SK-N-SH (cell line): ENCODE results near the gene CFAP69. TPM values are rescaled to one million over a fixed set of nuclear protein-coding genes. Genes with fewer than 3 reads are reported as not detected.

Experiments
- CTCF ChIA-PET: fragments of 300-600, 350-600 bp; formaldehyde crosslinking; extraction: SDS; loops from one replicate; lab custom pipeline; 2021; lab: Yijun Ruan, JAX
- POLR2A ChIA-PET: fragments of 350-600 bp; sonication (Branson Sonifier 250); formaldehyde crosslinking; extraction: SDS; loops from one replicate; lab custom pipeline; 2020; ENCODE audit warnings: antibody characterized with exemption, inconsistent platforms; lab: Yijun Ruan, JAX
- DNase-seq: peaks from one replicate; pipeline ENCODE4 v3.0.0; 2012
- H2AFZ ChIP-seq: fragments of 200-600 bp; sonication (generic); 2 replicates; pipeline ENCODE4 v1.8.1; 2016; ENCODE audit warnings: antibody characterized with exemption, mild to moderate bottlenecking, low read depth
- H3F3A ChIP-seq: fragments of 200-600 bp; sonication (generic); replicated peaks from 2 replicates; pipeline ENCODE3; 2016; ENCODE audit warnings: antibody characterized with exemption, mild to moderate bottlenecking; ENCODE audit not compliant: insufficient read depth
- H3K27ac ChIP-seq, 2 experiments: fragments of 200-500 bp in 1 of 2; fragments of 200-600 bp in 1 of 2; sonication (Bioruptor generic) in 1 of 2; sonication (generic), shearing (Covaris generic) in 1 of 2; 2 replicates each; pipeline versions ENCODE4 v1.5.1 to v1.6.1; 2014 to 2016; ENCODE audit warnings: low read depth in 2 of 2, inconsistent platforms in 1 of 2, low read length in 1 of 2, mild to moderate bottlenecking in 1 of 2, mixed read lengths in 1 of 2
- H3K27me3 ChIP-seq: fragments of 200-600 bp; sonication (generic), shearing (Covaris generic); 2 replicates; pipeline ENCODE4 v1.6.1; 2016; ENCODE audit warnings: mixed run types; ENCODE audit not compliant: insufficient read depth
- H3K36me3 ChIP-seq, 2 experiments: fragments of 200-500 bp in 1 of 2; fragments of 200-600 bp in 1 of 2; sonication (Bioruptor generic) in 1 of 2; sonication (generic) in 1 of 2; replicated peaks in 1 of 2; 2 replicates each; pipeline versions ENCODE3 to v1.5.1; 2014 to 2016; ENCODE audit warnings: low read length in 1 of 2, mild to moderate bottlenecking in 1 of 2; ENCODE audit not compliant: insufficient read depth in 2 of 2, control insufficient read depth in 1 of 2
- H3K4me1 ChIP-seq, 2 experiments: fragments of 200-500 bp in 1 of 2; fragments of 200-600 bp in 1 of 2; sonication (Bioruptor generic) in 1 of 2; sonication (generic), shearing (Covaris generic) in 1 of 2; 2 replicates each; pipeline versions ENCODE4 v1.5.1 to v1.6.1; 2014 to 2016; ENCODE audit warnings: low read depth in 1 of 2, low read length in 1 of 2, mixed run types in 1 of 2; ENCODE audit not compliant: insufficient read depth in 2 of 2, control insufficient read depth in 1 of 2
- H3K4me2 ChIP-seq: fragments of 200-600 bp; sonication (generic), shearing (Covaris generic); 2 replicates; pipeline ENCODE4 v1.6.1; 2017; ENCODE audit warnings: mixed run types
- H3K4me3 ChIP-seq, 2 experiments: fragments of 200-500 bp in 1 of 2; fragments of 200-600 bp in 1 of 2; sonication (Bioruptor generic) in 1 of 2; sonication (generic), shearing (Covaris generic) in 1 of 2; 2 replicates each; pipeline versions ENCODE4 v1.5.1 to v1.8.1; 2014 to 2016; ENCODE audit warnings: low read depth in 2 of 2, inconsistent platforms in 1 of 2, low read length in 1 of 2, mild to moderate bottlenecking in 1 of 2, mixed read lengths in 1 of 2, moderate library complexity in 1 of 2
- H3K79me2 ChIP-seq: fragments of 200-600 bp; sonication (generic); 2 replicates; pipeline ENCODE4 v1.8.1; 2017; ENCODE audit warnings: mild to moderate bottlenecking; ENCODE audit not compliant: insufficient read depth
- H3K9ac ChIP-seq: fragments of 200-600 bp; sonication (generic); 2 replicates; pipeline ENCODE4 v1.6.1; 2017; ENCODE audit warnings: mixed run types
- H3K9me2 ChIP-seq: fragments of 200-600 bp; sonication (generic); 2 replicates; pipeline ENCODE4 v1.6.1; 2017; ENCODE audit warnings: mixed run types
- H3K9me3 ChIP-seq: fragments of 200-600 bp; sonication (generic); 2 replicates; pipeline ENCODE4 v1.6.1; 2017; ENCODE audit warnings: mixed run types, mild to moderate bottlenecking, moderate library complexity
- H4K20me1 ChIP-seq: fragments of 200-600 bp; sonication (generic); 2 replicates; pipeline ENCODE4 v1.6.1; 2017; ENCODE audit warnings: mild to moderate bottlenecking, mixed run types; ENCODE audit not compliant: insufficient read depth
- CHD2 ChIP-seq: fragments of 150-350 bp; IDR thresholded peaks from 2 replicates; pipeline ENCODE4 v1.6.1; 2018; ENCODE audit warnings: low read length; ENCODE audit not compliant: partially characterized antibody
- ELF1 ChIP-seq: IDR thresholded peaks from 2 replicates; pipeline ENCODE4 v1.4.0; 2012
- EP300 ChIP-seq, 2 experiments: IDR thresholded peaks; 2 replicates each; pipeline versions ENCODE4 v1.4.0 to v1.6.1; 2012; ENCODE audit warnings: borderline replicate concordance in 1 of 2, low read depth in 1 of 2, low read length in 1 of 2
- FOSL2 ChIP-seq: IDR thresholded peaks from 2 replicates; pipeline ENCODE4 v1.4.0; 2012; ENCODE audit warnings: low read depth, mild to moderate bottlenecking, moderate library complexity, borderline replicate concordance
- FOXJ3 ChIP-seq: sonication (generic); formaldehyde crosslinking; IDR thresholded peaks from 2 replicates; pipeline ENCODE4 v1.5.1; 2020; ENCODE audit warnings: mild to moderate bottlenecking, missing genetic modification reagents
- FOXM1 ChIP-seq: IDR thresholded peaks from 2 replicates; pipeline ENCODE4 v1.4.0; 2012; ENCODE audit warnings: low read depth, mild to moderate bottlenecking
- GATA2 ChIP-seq: sonication (generic); formaldehyde crosslinking; IDR thresholded peaks from 2 replicates; pipeline ENCODE4 v1.5.0; 2020; ENCODE audit warnings: mild to moderate bottlenecking, missing genetic modification reagents
- JUND ChIP-seq: IDR thresholded peaks from 2 replicates; pipeline ENCODE4 v1.4.0; 2012
- MEF2A ChIP-seq: IDR thresholded peaks from 2 replicates; pipeline ENCODE4 v1.4.0; 2012; ENCODE audit warnings: low read depth, borderline replicate concordance
- NFIC ChIP-seq: IDR thresholded peaks from 2 replicates; pipeline ENCODE4 v1.4.0; 2012; ENCODE audit warnings: borderline replicate concordance
- NRF1 ChIP-seq: IDR thresholded peaks from 2 replicates; pipeline ENCODE4 v1.6.1; 2012; ENCODE audit warnings: low read depth, mild to moderate bottlenecking, low read length
- RAD21 ChIP-seq: IDR thresholded peaks from 2 replicates; pipeline ENCODE4 v1.6.1; 2012; ENCODE audit warnings: mild to moderate bottlenecking, low read length
- RCOR1 ChIP-seq: fragments of 150-350 bp; IDR thresholded peaks from 2 replicates; pipeline ENCODE4 v1.6.1; 2017; ENCODE audit warnings: antibody characterized with exemption, low read length
- RFX5 ChIP-seq: IDR thresholded peaks from 2 replicates; pipeline ENCODE4 v1.6.1; 2012; ENCODE audit warnings: mild to moderate bottlenecking, improper control_type of control experiment, low read length
- RXRA ChIP-seq: IDR thresholded peaks from 2 replicates; pipeline ENCODE4 v1.4.0; 2012; ENCODE audit warnings: low read depth, mild to moderate bottlenecking, borderline replicate concordance
- TAF1 ChIP-seq: IDR thresholded peaks from 2 replicates; pipeline ENCODE4 v1.6.1; 2012; ENCODE audit warnings: low read depth, mild to moderate bottlenecking, low read length, moderate library complexity, borderline replicate concordance
- TEAD4 ChIP-seq: IDR thresholded peaks from 2 replicates; pipeline ENCODE4 v1.4.0; 2012; ENCODE audit warnings: mild to moderate bottlenecking, borderline replicate concordance; ENCODE audit not compliant: insufficient read depth
- polyA plus RNA-seq, 3 experiments: library from polyadenylated mRNA; depleted of rRNA; stranded (reverse); fragments of >200 nt; gene quantifications; 2 replicates each; pipeline ENCODE4 v1.2.3, GENCODE V29; 2012
- TF ChIP-seq, protein P1 (sequence below): IDR thresholded peaks from 2 replicates; pipeline ENCODE4 v1.4.0; 2012; ENCODE audit warnings: low read depth
- TF ChIP-seq, protein P2 (sequence below): IDR thresholded peaks from 2 replicates; pipeline ENCODE4 v1.6.1; 2012; ENCODE audit warnings: mild to moderate bottlenecking, low read depth, low read length, moderate library complexity
- TF ChIP-seq, protein P3 (sequence below): fragments of 150-350 bp; IDR thresholded peaks from 2 replicates; pipeline ENCODE4 v1.6.1; 2017; ENCODE audit warnings: antibody characterized with exemption, low read length, low read depth, borderline replicate concordance

CFAP69 gene
- polyA plus RNA-seq, 1 of the 3 experiments (the other 2 are of a cell fraction) = 2.3 TPM

DNA sequence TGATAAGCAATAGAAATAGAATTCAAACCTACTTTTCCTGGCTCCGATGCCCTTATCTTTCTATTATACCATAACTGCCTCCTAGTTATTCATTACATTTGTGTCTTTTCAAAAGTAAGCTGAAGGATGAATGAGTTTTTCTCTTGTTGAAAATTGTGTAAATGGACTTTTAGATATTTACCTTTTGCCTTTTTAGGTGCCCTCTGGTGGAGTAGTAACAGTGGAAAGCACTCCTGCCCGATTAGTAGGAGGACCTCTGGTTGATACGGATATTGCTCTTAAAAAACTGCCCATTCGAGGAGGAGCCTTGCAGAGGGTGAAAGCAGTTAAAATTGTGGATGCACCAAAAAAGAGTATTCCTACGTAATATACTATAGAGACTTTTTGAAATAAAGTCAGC is 64.9 kb downstream of the CFAP69 start (continued):
- TF ChIP-seq RXRA (no peak), GATA2 (CRISPR knock-in tag) (no peak), ELF1 (no peak), FOXJ3 (CRISPR knock-in tag) (no peak)

DNA sequence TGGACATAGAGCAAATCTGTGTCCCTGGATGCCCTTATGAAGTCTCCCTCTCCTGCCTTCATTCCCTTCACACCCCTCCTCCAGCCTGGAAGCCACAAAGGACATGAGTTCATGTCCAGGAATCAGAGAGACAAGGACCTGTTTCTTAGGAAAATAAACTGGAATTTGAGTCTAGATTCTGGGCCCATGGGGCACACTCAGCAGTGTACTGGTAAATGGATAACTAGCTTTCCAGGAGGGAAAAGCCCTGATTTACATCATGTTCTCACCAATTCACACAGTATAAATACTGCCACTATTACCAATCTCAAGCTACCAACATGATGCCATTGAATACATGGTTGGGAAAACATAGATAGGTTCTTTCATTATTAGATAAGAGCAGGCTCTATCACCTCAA is 66.2 kb downstream of the CFAP69 start:
- Histone ChIP-seq H3K9ac (no peak overlapping the region), H3K9me3 (no peaks in the 10 kb centered on the region), H2AFZ (no peak overlapping the region), H3K79me2 (no peaks in the 10 kb centered on the region), H3K9me2 (no peaks in the 10 kb centered on the region), H3K36me3 (peaks cover 5 to 12% of the 10 kb centered on the region in 2 experiments), H3K4me3 (no peak overlapping the region), H3K4me1 (no peaks in the 10 kb centered on the region), H4K20me1 (no peaks in the 10 kb centered on the region), H3K27ac (no peak overlapping the region), H3K4me2 (no peak overlapping the region), H3F3A (no peaks in the 10 kb centered on the region), H3K27me3 (no peaks in the 10 kb centered on the region)
- TF ChIP-seq, protein P1, sequence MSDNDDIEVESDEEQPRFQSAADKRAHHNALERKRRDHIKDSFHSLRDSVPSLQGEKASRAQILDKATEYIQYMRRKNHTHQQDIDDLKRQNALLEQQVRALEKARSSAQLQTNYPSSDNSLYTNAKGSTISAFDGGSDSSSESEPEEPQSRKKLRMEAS = no peak
- TF ChIP-seq EP300 (IDR thresholded peaks at IDR 0.05; ENCODE audit: borderline replicate concordance in 1 of 2, low read depth in 1 of 2, low read length in 1 of 2) (no peak), CHD2 (no peak), RFX5 (no peak), MEF2A (no peak), TAF1 (no peak), TEAD4 (no peak), NRF1 (no peak), RCOR1 (no peak), JUND (no peak), NFIC (no peak), FOXM1 (no peak), FOSL2 (no peak), RAD21 (no peak)
- TF ChIP-seq, protein P2, sequence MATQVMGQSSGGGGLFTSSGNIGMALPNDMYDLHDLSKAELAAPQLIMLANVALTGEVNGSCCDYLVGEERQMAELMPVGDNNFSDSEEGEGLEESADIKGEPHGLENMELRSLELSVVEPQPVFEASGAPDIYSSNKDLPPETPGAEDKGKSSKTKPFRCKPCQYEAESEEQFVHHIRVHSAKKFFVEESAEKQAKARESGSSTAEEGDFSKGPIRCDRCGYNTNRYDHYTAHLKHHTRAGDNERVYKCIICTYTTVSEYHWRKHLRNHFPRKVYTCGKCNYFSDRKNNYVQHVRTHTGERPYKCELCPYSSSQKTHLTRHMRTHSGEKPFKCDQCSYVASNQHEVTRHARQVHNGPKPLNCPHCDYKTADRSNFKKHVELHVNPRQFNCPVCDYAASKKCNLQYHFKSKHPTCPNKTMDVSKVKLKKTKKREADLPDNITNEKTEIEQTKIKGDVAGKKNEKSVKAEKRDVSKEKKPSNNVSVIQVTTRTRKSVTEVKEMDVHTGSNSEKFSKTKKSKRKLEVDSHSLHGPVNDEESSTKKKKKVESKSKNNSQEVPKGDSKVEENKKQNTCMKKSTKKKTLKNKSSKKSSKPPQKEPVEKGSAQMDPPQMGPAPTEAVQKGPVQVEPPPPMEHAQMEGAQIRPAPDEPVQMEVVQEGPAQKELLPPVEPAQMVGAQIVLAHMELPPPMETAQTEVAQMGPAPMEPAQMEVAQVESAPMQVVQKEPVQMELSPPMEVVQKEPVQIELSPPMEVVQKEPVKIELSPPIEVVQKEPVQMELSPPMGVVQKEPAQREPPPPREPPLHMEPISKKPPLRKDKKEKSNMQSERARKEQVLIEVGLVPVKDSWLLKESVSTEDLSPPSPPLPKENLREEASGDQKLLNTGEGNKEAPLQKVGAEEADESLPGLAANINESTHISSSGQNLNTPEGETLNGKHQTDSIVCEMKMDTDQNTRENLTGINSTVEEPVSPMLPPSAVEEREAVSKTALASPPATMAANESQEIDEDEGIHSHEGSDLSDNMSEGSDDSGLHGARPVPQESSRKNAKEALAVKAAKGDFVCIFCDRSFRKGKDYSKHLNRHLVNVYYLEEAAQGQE = no peak
- TF ChIP-seq, protein P3, sequence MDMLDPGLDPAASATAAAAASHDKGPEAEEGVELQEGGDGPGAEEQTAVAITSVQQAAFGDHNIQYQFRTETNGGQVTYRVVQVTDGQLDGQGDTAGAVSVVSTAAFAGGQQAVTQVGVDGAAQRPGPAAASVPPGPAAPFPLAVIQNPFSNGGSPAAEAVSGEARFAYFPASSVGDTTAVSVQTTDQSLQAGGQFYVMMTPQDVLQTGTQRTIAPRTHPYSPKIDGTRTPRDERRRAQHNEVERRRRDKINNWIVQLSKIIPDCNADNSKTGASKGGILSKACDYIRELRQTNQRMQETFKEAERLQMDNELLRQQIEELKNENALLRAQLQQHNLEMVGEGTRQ = no peak
- ChIA-PET CTCF (interaction anchor here (0.7 to 4.6 kb wide), 3 partner anchors 11 to 116 kb away, joined by 3 to 37 read pairs (median 15); partner anchors contain the start of gene FAM237B), POLR2A (no interaction called here)
- no peak for DNase-seq
